Measurements from ENCODE around the gene RHOT2. TPM values are rescaled to one million over a fixed set of nuclear protein-coding genes. Genes with fewer than 3 reads are reported as not detected.

RHOT2 gene
- total RNA-seq, 4 donors from 2014 or later = 110 to 416 (median 239) TPM

DNA sequence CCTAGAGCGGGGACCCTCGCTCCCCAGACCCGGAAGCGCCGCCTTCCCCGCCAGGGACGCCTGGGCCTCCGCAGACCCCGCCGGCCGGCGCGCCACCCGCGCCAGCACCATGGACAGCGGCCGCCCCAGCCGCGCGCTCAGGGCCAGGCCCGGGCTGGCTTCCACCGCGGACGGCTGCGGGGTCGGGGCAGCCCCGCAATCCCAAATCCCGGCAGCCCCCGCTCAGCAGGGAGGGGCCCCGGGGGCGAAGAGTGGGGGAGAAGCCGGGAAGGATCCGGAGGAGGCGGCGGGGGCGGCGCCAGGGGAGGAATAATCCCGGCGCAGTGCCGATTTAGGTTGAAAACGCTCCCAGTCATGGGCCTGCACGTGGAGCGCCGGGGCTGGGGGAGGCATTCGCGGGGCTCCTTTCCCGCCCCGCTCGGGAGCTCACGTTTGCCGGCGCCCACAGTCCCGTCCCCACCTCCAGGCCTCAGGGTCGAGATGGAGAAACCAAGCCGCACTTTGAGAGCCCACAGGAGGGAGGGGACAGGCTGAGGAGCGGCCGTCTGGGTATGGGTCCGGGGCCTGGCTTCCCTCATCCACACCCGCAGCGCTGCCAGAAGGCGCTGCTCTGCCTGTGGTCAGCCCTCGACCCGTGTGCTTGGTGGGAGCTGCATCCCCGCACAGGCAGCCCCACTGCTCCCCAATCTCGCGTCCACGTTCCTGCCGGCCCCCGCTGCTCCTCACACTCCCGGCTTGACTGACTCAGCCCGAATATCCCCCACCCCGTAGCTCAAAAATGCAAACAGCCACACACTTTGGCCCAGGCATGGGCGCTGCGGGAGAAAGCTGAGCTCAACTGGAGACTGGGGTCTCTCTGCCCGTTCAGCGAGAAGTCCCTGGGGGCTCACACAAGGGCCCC, 33.0 kb downstream of the RHOT2 start:
- no peak for DNase-seq
- H3K36me3 ChIP-seq = no peaks in the 10 kb centered on the region
- H3K27me3 ChIP-seq = peaks cover 0 to 57% of the 10 kb centered on the region in 2 donors

DNA sequence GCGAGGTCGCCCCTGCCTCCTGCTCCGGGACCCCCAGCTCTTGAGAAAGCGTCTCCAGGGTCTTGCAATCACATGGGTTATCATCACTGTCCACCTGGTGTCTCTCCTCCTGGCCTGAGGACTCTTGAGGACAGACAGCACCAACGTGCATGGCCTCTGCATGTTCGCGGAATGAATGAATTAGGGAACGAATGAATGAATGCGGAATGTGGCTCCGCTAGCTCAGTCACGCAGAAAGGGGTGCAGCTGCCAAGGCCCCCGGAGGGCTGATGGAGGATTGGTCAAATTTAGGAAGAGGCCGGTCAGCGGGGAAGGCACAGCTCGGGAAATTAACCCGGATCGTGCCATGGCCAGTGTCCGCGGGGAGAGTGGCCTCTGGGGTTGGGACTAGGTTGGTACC, 34.4 kb downstream of the RHOT2 start:
- Histone ChIP-seq H3K4me3 (no peak overlapping the region), H3K4me1 (peaks cover 0 to 16% (median 6%) of the 10 kb centered on the region in 4 donors), H3K27ac (no peak overlapping the region), H3K36me3 (no peaks in the 10 kb centered on the region), H3K27me3 (peaks cover 0 to 67% of the 10 kb centered on the region in 2 donors), H3K9me3 (no peaks in the 10 kb centered on the region)
- TF ChIP-seq, protein P1, sequence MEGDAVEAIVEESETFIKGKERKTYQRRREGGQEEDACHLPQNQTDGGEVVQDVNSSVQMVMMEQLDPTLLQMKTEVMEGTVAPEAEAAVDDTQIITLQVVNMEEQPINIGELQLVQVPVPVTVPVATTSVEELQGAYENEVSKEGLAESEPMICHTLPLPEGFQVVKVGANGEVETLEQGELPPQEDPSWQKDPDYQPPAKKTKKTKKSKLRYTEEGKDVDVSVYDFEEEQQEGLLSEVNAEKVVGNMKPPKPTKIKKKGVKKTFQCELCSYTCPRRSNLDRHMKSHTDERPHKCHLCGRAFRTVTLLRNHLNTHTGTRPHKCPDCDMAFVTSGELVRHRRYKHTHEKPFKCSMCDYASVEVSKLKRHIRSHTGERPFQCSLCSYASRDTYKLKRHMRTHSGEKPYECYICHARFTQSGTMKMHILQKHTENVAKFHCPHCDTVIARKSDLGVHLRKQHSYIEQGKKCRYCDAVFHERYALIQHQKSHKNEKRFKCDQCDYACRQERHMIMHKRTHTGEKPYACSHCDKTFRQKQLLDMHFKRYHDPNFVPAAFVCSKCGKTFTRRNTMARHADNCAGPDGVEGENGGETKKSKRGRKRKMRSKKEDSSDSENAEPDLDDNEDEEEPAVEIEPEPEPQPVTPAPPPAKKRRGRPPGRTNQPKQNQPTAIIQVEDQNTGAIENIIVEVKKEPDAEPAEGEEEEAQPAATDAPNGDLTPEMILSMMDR (IDR thresholded peaks at IDR 0.05) = no peak
- no peak for TF ChIP-seq POLR2A (IDR thresholded peaks at IDR 0.05)
- DNase-seq = no peak

More for the DNA sequence above, 33.0 kb downstream of the RHOT2 start:
- Histone ChIP-seq H3K4me1 (peaks cover 0 to 16% (median 9%) of the 10 kb centered on the region in 4 donors), H3K9me3 (no peaks in the 10 kb centered on the region), H3K4me3 (no peak overlapping the region), H3K27ac (no peak overlapping the region)
- TF ChIP-seq, protein P1 (IDR thresholded peaks at IDR 0.05) = no peak
- no peak for TF ChIP-seq POLR2A (IDR thresholded peaks at IDR 0.05)

DNA sequence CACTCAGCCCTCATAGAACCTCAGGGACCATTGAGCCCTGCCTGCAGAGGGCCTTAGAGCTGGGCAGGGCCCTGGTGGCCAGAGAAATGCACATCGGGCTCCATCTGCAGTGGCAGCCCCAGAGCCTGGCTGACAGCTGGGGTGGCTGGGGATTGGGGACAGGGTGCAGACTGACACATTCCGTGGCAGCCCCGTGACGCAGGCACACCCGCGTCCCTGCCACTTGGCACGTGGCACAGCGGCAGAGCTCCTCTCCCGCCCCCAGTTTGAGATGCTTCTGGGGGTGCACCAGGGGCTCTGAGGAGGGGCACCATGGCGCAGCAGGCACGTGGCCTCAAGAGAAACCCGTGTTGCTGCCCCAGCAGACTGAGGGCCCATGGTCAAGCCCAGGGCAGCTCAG, 35.5 kb downstream of the RHOT2 start:
- Histone ChIP-seq H3K4me3 (no peak overlapping the region), H3K27me3 (peaks cover 0 to 71% of the 10 kb centered on the region in 2 donors), H3K27ac (no peak overlapping the region), H3K36me3 (no peaks in the 10 kb centered on the region), H3K4me1 (peaks cover 0 to 16% (median 6%) of the 10 kb centered on the region in 4 donors), H3K9me3 (no peaks in the 10 kb centered on the region)
- TF ChIP-seq POLR2A (IDR thresholded peaks at IDR 0.05) = no peak
- TF ChIP-seq, protein P1 (IDR thresholded peaks at IDR 0.05) = no peak
- DNase-seq = no peak

DNA sequence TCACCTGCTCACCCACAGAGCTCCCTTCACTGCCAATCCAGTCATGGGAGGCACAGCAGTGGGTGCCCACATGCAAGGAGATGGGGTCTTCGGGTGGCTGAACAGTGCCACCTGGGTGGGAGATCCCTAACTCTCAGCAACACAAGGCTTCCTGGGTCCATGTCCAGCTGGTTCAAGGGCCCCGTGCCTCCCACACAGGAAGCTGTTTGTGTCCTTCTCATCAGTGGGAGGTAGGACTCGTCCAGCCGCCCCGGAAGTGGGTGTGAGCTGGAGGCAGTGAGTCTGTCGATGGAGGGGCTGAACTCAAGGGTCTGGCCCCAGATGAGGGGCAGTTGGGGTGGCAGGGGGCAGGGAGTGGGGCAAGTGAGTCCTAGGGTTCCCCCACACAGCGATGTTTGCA, 36.1 kb downstream of the RHOT2 start:
- Histone ChIP-seq H3K4me3 (no peak overlapping the region), H3K27ac (no peak overlapping the region), H3K27me3 (peaks cover 0 to 71% of the 10 kb centered on the region in 2 donors), H3K9me3 (no peaks in the 10 kb centered on the region), H3K36me3 (no peaks in the 10 kb centered on the region), H3K4me1 (peaks cover 0 to 16% (median 6%) of the 10 kb centered on the region in 4 donors)
- DNase-seq = no peak
- no peak for TF ChIP-seq POLR2A (IDR thresholded peaks at IDR 0.05)
- TF ChIP-seq, protein P1 (IDR thresholded peaks at IDR 0.05) = no peak

DNA sequence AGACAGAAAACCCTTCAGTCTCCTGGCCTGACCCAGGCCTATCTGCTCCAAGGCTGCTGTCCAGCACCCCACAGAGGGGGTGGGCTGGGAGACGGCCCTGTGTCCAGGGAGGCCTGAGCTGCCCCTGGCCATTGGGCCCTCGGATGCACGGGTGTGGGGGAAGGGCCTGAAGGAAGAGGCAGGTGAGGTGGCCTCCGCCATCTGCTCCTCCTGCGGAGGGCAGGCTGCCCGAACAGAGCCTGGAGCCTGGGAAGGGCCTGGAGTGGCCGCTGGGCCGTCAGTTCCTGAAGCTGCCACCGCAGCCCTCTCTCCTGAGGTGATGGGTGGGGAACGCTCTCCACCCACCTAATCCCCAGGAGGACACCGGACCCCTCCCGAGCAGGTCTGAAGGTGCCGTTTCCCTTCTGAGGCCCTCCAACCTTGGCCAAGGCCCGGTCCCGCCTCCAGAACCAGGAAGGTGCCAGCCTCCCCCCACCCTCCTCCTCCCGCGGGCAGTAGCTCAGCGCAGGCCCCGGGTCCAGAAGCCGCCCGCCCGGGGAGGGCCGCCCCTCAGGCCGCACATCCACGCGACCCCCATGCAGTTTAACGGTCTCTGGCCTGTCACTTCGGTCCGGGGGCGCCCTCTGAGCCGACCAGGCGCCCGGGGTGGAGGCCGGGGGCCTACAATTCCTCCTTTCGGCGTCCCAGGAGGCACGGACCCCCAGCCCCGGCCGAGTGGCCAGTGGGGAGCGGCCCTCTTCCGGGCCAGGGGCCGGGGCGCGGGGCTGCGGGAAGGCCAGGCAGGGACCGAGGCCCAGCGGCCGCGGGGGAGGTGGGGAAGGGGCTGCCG, 36.8 kb downstream of the RHOT2 start:
- TF ChIP-seq POLR2A (IDR thresholded peaks at IDR 0.05) = no peak
- TF ChIP-seq, protein P1 (IDR thresholded peaks at IDR 0.05) = no peak
- Histone ChIP-seq H3K36me3 (no peaks in the 10 kb centered on the region), H3K27ac (no peak overlapping the region), H3K9me3 (no peaks in the 10 kb centered on the region), H3K27me3 (peaks cover 0 to 68% of the 10 kb centered on the region in 2 donors), H3K4me3 (no peak overlapping the region), H3K4me1 (peaks cover 0 to 16% (median 6%) of the 10 kb centered on the region in 4 donors)
- no peak for DNase-seq

All from Peyer's patch (tissue), 4 donors.